ENCODE results near the gene EMC9. TPM values are rescaled to one million over a fixed set of nuclear protein-coding genes. Genes with fewer than 3 reads are reported as not detected.

Gene EMC9
- total and polyA plus RNA-seq, 10 of the 15 experiments (the other 5 are each of a cell fraction or from before 2014, with no cell fraction given) = 15.3 to 60.5 (median 30.3) TPM

DNA sequence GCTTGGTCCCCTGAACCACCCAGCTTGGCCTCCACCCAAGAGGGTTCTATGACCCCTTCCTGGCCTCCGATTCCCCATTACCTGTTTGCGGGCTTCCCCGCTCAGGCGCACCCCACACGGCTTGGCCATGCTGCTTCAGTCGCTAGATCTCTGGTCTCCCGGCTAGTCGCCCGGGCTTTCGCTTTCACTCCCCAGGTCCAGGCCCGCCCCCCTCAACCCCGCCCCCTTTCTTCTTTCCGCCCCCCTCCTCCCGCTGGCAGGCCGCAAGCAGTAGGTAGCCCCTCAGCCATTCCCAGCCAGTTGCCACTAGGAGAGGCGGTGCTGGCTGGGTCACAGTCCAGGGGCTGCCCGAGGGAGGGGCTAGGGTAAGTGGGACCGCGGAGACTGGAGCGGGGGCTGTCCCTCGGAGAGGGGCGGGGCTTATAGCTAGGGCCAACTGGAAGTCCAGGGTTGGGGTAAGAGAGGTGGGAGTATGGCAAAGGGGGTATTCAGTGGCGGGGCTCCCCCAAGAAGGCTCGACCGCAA, 5.1 kb upstream of the EMC9 start, which contains the start of gene PSME2 (continued):
- TF ChIP-seq, protein P1, sequence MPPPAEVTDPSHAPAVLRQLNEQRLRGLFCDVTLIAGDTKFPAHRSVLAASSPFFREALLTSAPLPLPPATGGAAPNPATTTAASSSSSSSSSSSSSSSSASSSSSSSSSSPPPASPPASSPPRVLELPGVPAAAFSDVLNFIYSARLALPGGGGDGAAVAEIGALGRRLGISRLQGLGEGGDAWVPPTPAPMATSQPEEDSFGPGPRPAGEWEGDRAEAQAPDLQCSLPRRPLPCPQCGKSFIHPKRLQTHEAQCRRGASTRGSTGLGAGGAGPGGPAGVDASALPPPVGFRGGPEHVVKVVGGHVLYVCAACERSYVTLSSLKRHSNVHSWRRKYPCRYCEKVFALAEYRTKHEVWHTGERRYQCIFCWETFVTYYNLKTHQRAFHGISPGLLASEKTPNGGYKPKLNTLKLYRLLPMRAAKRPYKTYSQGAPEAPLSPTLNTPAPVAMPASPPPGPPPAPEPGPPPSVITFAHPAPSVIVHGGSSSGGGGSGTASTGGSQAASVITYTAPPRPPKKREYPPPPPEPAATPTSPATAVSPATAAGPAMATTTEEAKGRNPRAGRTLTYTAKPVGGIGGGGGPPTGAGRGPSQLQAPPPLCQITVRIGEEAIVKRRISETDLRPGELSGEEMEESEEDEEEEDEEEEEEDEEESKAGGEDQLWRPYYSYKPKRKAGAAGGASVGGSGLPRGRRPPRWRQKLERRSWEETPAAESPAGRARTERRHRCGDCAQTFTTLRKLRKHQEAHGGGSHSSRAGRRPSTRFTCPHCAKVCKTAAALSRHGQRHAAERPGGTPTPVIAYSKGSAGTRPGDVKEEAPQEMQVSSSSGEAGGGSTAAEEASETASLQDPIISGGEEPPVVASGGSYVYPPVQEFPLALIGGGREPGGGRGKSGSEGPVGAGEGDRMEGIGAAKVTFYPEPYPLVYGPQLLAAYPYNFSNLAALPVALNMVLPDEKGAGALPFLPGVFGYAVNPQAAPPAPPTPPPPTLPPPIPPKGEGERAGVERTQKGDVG (CRISPR knock-in tag; IDR thresholded peaks at IDR 0.05) = no peak
- peak; percentile 51; the same call in 1 of the 2 replicates for TF ChIP-seq CHD2 (IDR thresholded peaks at IDR 0.05; ENCODE audit: borderline replicate concordance, low read depth, low read length)
- TF ChIP-seq MEF2A (IDR thresholded peaks at IDR 0.05; ENCODE audit: insufficient read depth, low read depth, low read length) = no peak
- TF ChIP-seq NBN (IDR thresholded peaks at IDR 0.05) = no peak
- TF ChIP-seq BHLHE40 (IDR thresholded peaks at IDR 0.05; ENCODE audit: borderline replicate concordance in 1 of 2, low read depth in 2 of 2, low read length in 1 of 2) = peak in 1 of 2 experiments; percentile 31; a peak in 1 of 4 replicates
- TF ChIP-seq POU2F2 (IDR thresholded peaks at IDR 0.05; ENCODE audit: borderline replicate concordance, low read depth, low read length) = 0 out of 3 replicates have a peak, but pooled peaks have one; percentile 19
- TF ChIP-seq CBFB (IDR thresholded peaks at IDR 0.05; ENCODE audit: low read depth) = peak; percentile 32; the same call in 1 of the 2 replicates
- TF ChIP-seq, protein P2, sequence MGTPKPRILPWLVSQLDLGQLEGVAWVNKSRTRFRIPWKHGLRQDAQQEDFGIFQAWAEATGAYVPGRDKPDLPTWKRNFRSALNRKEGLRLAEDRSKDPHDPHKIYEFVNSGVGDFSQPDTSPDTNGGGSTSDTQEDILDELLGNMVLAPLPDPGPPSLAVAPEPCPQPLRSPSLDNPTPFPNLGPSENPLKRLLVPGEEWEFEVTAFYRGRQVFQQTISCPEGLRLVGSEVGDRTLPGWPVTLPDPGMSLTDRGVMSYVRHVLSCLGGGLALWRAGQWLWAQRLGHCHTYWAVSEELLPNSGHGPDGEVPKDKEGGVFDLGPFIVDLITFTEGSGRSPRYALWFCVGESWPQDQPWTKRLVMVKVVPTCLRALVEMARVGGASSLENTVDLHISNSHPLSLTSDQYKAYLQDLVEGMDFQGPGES (IDR thresholded peaks at IDR 0.05) = no peak
- peak; percentile 42 for TF ChIP-seq SP1 (IDR thresholded peaks at IDR 0.05; ENCODE audit: low read depth, low read length)
- TF ChIP-seq POLR2AphosphoS5 (IDR thresholded peaks at IDR 0.05; ENCODE audit: low read length) = peak; percentile 80; the same call in 1 of the 2 replicates
